K562 (cell line): ENCODE measurements around the gene ZNHIT2. TPM values are rescaled to one million over a fixed set of nuclear protein-coding genes. Genes with fewer than 3 reads are reported as not detected.

Experiments used
- ATAC-seq: fragments of 200-7000 bp; cut with Tn5 transposase; 3 replicates; pipeline ENCODE4 v1.9.1; 2020; ENCODE audit warnings: moderate library complexity
- BruUV-seq: library from RNA; stranded (reverse); fragments of 400-500 nt; replicated peaks from 2 replicates; lab custom pipeline; 2021; lab: Mats Ljungman, UMichigan
- CTCF ChIA-PET: fragments of 300-600 bp; formaldehyde crosslinking; extraction: SDS; loops from one replicate; lab custom pipeline; 2021; ENCODE audit warnings: low intra/inter-chr PET ratio; lab: Yijun Ruan, JAX
- POLR2A ChIA-PET: fragments of 300-600, 350-650 bp; sonication (Branson Sonifier 250); formaldehyde crosslinking; extraction: SDS; loops from one replicate; lab custom pipeline; 2021; ENCODE audit warnings: antibody characterized with exemption, inconsistent platforms; lab: Yijun Ruan, JAX
- DNase-seq, 4 experiments: peaks; one replicate each; pipeline versions ENCODE4 v3.0.0 to v3.0.0-alpha.2; 2011 to 2018; ENCODE audit warnings: low spot score in 3 of 4, mixed read lengths in 3 of 4; ENCODE audit errors: extremely low read depth in 1 of 4
- FAIRE-seq: peaks from 2 replicates; lab custom pipeline; 2011; peaks lifted over from hg19 to GRCh38; lab: Jason Lieb, UNC
- H2AFZ ChIP-seq: 2 replicates; pipeline ENCODE4 v1.6.0; 2011; ENCODE audit warnings: low read depth, low read length, control low read depth, inconsistent platforms
- H3K27ac ChIP-seq: fragments of 200-600 bp; 3 replicates; pipeline ENCODE4 v1.8.0; 2011; ENCODE audit warnings: low read depth, mild to moderate bottlenecking, control low read depth, inconsistent platforms, low read length, moderate library complexity, mixed read lengths; ENCODE audit errors: extremely low read depth
- H3K27me3 ChIP-seq, 2 experiments: fragments of 300-600 bp in 1 of 2; 2 replicates in 1 of 2; 3 replicates in 1 of 2; pipeline versions ENCODE4 v1.6.0 to v1.8.0; 2011; ENCODE audit warnings: inconsistent platforms in 2 of 2, low read length in 2 of 2, mild to moderate bottlenecking in 1 of 2, mixed read lengths in 1 of 2, moderate library complexity in 1 of 2; ENCODE audit not compliant: control insufficient read depth in 2 of 2, insufficient read depth in 2 of 2
- H3K36me3 ChIP-seq: fragments of 300-600 bp; 3 replicates; pipeline ENCODE4 v1.8.0; 2011; ENCODE audit warnings: mild to moderate bottlenecking, low read length, inconsistent platforms; ENCODE audit not compliant: control insufficient read depth, insufficient read depth
- H3K4me1 ChIP-seq, 2 experiments: fragments of 200-600 bp in 1 of 2; replicated peaks in 1 of 2; 2 replicates in 1 of 2; 3 replicates in 1 of 2; pipeline versions ENCODE4 v1.5.1 to v1.8.0; 2011; ENCODE audit warnings: inconsistent platforms in 2 of 2, low read length in 2 of 2, mild to moderate bottlenecking in 1 of 2, mixed read lengths in 1 of 2, moderate library complexity in 1 of 2; ENCODE audit not compliant: control insufficient read depth in 2 of 2, insufficient read depth in 2 of 2
- H3K4me2 ChIP-seq: 2 replicates; pipeline ENCODE4 v1.6.1; 2011; ENCODE audit warnings: low read length, control low read depth, inconsistent platforms, mixed read lengths; ENCODE audit not compliant: insufficient read depth
- H3K4me3 ChIP-seq: fragments of 200-600 bp; sonication (generic), shearing (Covaris generic); 2 replicates; pipeline ENCODE4 v1.5.1; 2016; ENCODE audit warnings: control low read depth, inconsistent platforms
- H3K79me2 ChIP-seq: fragments of 200-600 bp; 3 replicates; pipeline ENCODE4 v1.8.0; 2011; ENCODE audit warnings: low read length, inconsistent platforms; ENCODE audit not compliant: control insufficient read depth, insufficient read depth
- H3K9ac ChIP-seq, 2 experiments: 2 replicates each; pipeline versions ENCODE4 v1.6.0 to v1.6.1; 2011; ENCODE audit warnings: low read depth in 2 of 2, low read length in 2 of 2, control low read depth in 1 of 2, inconsistent platforms in 1 of 2, mild to moderate bottlenecking in 1 of 2, mixed read lengths in 1 of 2; ENCODE audit not compliant: insufficient read depth in 1 of 2
- H3K9me1 ChIP-seq: one replicate; pipeline ENCODE4 v1.6.0; 2011; ENCODE audit warnings: inconsistent platforms, mild to moderate bottlenecking, low read length, moderate library complexity; ENCODE audit not compliant: control insufficient read depth, insufficient read depth
- H3K9me3 ChIP-seq: replicated peaks from 2 replicates; pipeline ENCODE4 v1.5.1; 2011; ENCODE audit warnings: low read depth, low read length, inconsistent platforms; ENCODE audit not compliant: control insufficient read depth, insufficient read depth
- H4K20me1 ChIP-seq: replicated peaks from 2 replicates; pipeline ENCODE4 v1.6.1; 2011; ENCODE audit warnings: low read length, inconsistent platforms, mixed read lengths; ENCODE audit not compliant: control insufficient read depth, insufficient read depth
- EP400 ChIP-seq: fragments of 450-650 bp; IDR thresholded peaks from 2 replicates; pipeline ENCODE4 v1.6.1; 2017; ENCODE audit warnings: antibody characterized with exemption, mild to moderate bottlenecking, moderate library complexity
- ESRRB ChIP-seq: fragments of 250-450 bp; sonication (Bioruptor Pico); IDR thresholded peaks from 2 replicates; pipeline ENCODE4 v1.5.0; 2020; ENCODE audit warnings: mild to moderate bottlenecking, moderate library complexity, borderline replicate concordance
- FOXK1 ChIP-seq: sonication (generic); formaldehyde crosslinking; IDR thresholded peaks from 2 replicates; pipeline ENCODE4 v1.8.0; 2022; ENCODE audit warnings: missing genetic modification reagents, mild to moderate bottlenecking, borderline replicate concordance
- FOXK2 ChIP-seq, 2 experiments: fragments of 450-650 bp; IDR thresholded peaks in 1 of 2; conservative IDR thresholded peaks in 1 of 2; 2 replicates each; pipeline ENCODE4 v1.6.1; 2016; ENCODE audit warnings: low read depth in 2 of 2, mild to moderate bottlenecking in 1 of 2
- HDAC2 ChIP-seq: fragments of 450-650 bp; IDR thresholded peaks from 2 replicates; pipeline ENCODE4 v1.6.1; 2016; ENCODE audit warnings: mild to moderate bottlenecking
- KDM2B ChIP-seq: fragments of 250-450 bp; sonication (Bioruptor Pico); IDR thresholded peaks from 2 replicates; pipeline ENCODE4 v1.8.0; 2021; ENCODE audit warnings: mild to moderate bottlenecking, moderate library complexity
- MYBL2 ChIP-seq, 2 experiments: fragments of 450-650 bp in 1 of 2; sonication (generic) in 1 of 2; formaldehyde crosslinking in 1 of 2; IDR thresholded peaks; 2 replicates each; pipeline versions ENCODE4 v1.6.1 to v1.8.1; 2017 to 2022; ENCODE audit warnings: borderline replicate concordance in 1 of 2, inconsistent platforms in 1 of 2, low read depth in 1 of 2, mild to moderate bottlenecking in 1 of 2, missing genetic modification reagents in 1 of 2, moderate library complexity in 1 of 2
- NBN ChIP-seq: fragments of 450-650 bp; IDR thresholded peaks from 2 replicates; pipeline ENCODE4 v1.6.1; 2016; ENCODE audit warnings: low read depth, mild to moderate bottlenecking
- NCOA1 ChIP-seq: fragments of 450-650 bp; IDR thresholded peaks from 2 replicates; pipeline ENCODE4 v1.6.1; 2016; ENCODE audit warnings: low read depth
- NFRKB ChIP-seq: fragments of 450-650 bp; IDR thresholded peaks from 2 replicates; pipeline ENCODE4 v1.6.1; 2016; ENCODE audit warnings: low read depth
- POLR2A ChIP-seq: fragments of 450-650 bp; conservative IDR thresholded peaks from 2 replicates; pipeline ENCODE4 v1.6.1; 2016
- WGBS: fragments of 100-300 bp; shearing (Covaris generic); methylation state at CpG from one replicate; pipeline ENCODE4 v1.1.6; 2016; ENCODE audit warnings: low coverage, mixed read lengths; ENCODE audit not compliant: insufficient coverage; ENCODE audit errors: missing lambda C conversion rate; 5-methylcytosine and 5-hydroxymethylcytosine counted together
- in situ Hi-C: fragments of 300-500 bp; cut with MboI; formaldehyde crosslinking; loops from 4 replicates; pipeline ENCODE4 v1.15.0; 2018; ENCODE audit warnings: inconsistent platforms, mixed read lengths
- intact Hi-C: fragments of 100-400 bp; cut with micrococcal nuclease; formaldehyde crosslinking; loops from 2 replicates; pipeline ENCODE4 v1.14.2; 2022
- polyA plus RNA-seq, 8 experiments: library from polyadenylated mRNA; depleted of rRNA in 4 of 8; stranded (reverse) in 5 of 8; unstranded in 3 of 8; fragments of >200 nt; fragmentation: Nextera tagmentation in 2 of 8; fragmentation: Illumina TruSeq in 1 of 8; extraction: Ambion mirVana in 2 of 8; extraction: Trizol in 1 of 8; gene quantifications; 2 replicates each; pipeline versions ENCODE4 v1.2.1 to v1.2.3, GENCODE V29; 2011 to 2014; ENCODE audit warnings: inconsistent platforms in 1 of 8, missing spikeins in 1 of 8
- total RNA-seq, 7 experiments: library from RNA; depleted of rRNA in 6 of 7; stranded (reverse); fragments of >200 nt in 6 of 7; fragmentation: Illumina TruSeq in 2 of 7; extraction: Trizol in 2 of 7; gene quantifications; 2 replicates each; pipeline versions ENCODE4 v1.2.1 to v1.2.3, GENCODE V29; 2011 to 2021; ENCODE audit warnings: low replicate concordance in 1 of 7
- TF ChIP-seq, protein P1 (sequence below): fragments of 450-650 bp; IDR thresholded peaks from 2 replicates; pipeline ENCODE4 v1.6.1; 2016; ENCODE audit warnings: missing biosample characterization, missing genetic modification characterization
- TF ChIP-seq, protein P2 (sequence below), 2 experiments: fragments of 450-650 bp; conservative IDR thresholded peaks; 2 replicates each; pipeline ENCODE4 v1.6.1; 2017; ENCODE audit warnings: mild to moderate bottlenecking in 2 of 2, moderate library complexity in 2 of 2
- TF ChIP-seq, protein P3 (sequence below): IDR thresholded peaks from 3 replicates; pipeline ENCODE4 v1.6.1; 2011; ENCODE audit warnings: borderline replicate concordance, mild to moderate bottlenecking, moderate library complexity; ENCODE audit not compliant: insufficient read length; ENCODE audit errors: extremely low read depth
- TF ChIP-seq, protein P4 (sequence below): sonication (generic); formaldehyde crosslinking; IDR thresholded peaks from 2 replicates; pipeline ENCODE4 v1.8.0; 2022; ENCODE audit warnings: missing genetic modification reagents, mild to moderate bottlenecking, borderline replicate concordance

Gene ZNHIT2
- total and polyA plus RNA-seq, 9 of the 15 experiments (the other 6 are each of a cell fraction or from before 2014, with no cell fraction given) = 0.08 to 39.0 (median 2.5) TPM

DNA sequence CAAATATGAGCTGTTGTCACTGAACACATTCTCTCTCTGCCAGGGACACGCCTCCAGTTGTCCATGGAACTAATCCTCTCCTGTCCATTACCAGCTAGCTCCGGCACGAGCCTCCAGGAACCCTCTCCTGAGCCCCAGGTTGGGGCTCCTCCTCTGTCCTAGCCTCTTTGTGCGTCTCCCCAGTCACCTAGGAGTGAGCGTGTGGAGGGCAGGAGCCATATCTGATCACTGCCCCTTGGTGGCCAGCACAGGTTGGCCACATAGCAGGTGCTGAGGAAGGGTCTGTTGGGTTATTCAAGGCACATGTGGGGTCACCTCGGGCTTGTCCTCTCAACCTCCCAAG, 14.4 kb upstream of the ZNHIT2 start:
- no peak overlapping the region for H3K4me3 ChIP-seq
- peaks cover 21 to 49% of the 10 kb centered on the region in 2 experiments; a peak in 4 of 5 replicates for H3K4me1 ChIP-seq
- H2AFZ ChIP-seq = no peak overlapping the region
- peaks cover 41% of the 10 kb centered on the region for H3K79me2 ChIP-seq
- ChIA-PET CTCF (no interaction called here), POLR2A (interaction anchor here (1.2 to 8.4 kb wide), 5 partner anchors 11 to 284 kb away, joined by 4 to 182 read pairs (median 14); partner anchors contain the start of genes FAU, MRPL49, SPDYC and ZNHIT2)
- intact Hi-C loops = no loop called here
- no peak for FAIRE-seq
- no peaks in the 10 kb centered on the region; a peak in 1 of 5 replicates for H3K27me3 ChIP-seq
- peaks cover 9% of the 10 kb centered on the region; the same call in 1 of the 2 replicates for H4K20me1 ChIP-seq
- no peak overlapping the region for H3K4me2 ChIP-seq
- TF ChIP-seq, protein P1, sequence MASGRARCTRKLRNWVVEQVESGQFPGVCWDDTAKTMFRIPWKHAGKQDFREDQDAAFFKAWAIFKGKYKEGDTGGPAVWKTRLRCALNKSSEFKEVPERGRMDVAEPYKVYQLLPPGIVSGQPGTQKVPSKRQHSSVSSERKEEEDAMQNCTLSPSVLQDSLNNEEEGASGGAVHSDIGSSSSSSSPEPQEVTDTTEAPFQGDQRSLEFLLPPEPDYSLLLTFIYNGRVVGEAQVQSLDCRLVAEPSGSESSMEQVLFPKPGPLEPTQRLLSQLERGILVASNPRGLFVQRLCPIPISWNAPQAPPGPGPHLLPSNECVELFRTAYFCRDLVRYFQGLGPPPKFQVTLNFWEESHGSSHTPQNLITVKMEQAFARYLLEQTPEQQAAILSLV (tag) = no peak
- TF ChIP-seq MYBL2 (IDR thresholded peaks at IDR 0.05; ENCODE audit: low read depth) = no peak
- TF ChIP-seq MYBL2 (CRISPR knock-in tag; IDR thresholded peaks at IDR 0.05; ENCODE audit: borderline replicate concordance) = no peak
- no peak for TF ChIP-seq NBN
- no peak for TF ChIP-seq HDAC2
- TF ChIP-seq EP400 = no peak
- no peak for TF ChIP-seq FOXK1 (CRISPR knock-in tag)
- TF ChIP-seq KDM2B (CRISPR knock-in tag) = no peak
- no peak for TF ChIP-seq POLR2A
- no peak for TF ChIP-seq FOXK2 (conservative IDR thresholded peaks at IDR 0.05 in 1 of 2, IDR thresholded peaks at IDR 0.05 in 1 of 2; ENCODE audit: low read depth in 2 of 2)
- no peak for TF ChIP-seq ESRRB (CRISPR knock-in tag)
- TF ChIP-seq, protein P2, sequence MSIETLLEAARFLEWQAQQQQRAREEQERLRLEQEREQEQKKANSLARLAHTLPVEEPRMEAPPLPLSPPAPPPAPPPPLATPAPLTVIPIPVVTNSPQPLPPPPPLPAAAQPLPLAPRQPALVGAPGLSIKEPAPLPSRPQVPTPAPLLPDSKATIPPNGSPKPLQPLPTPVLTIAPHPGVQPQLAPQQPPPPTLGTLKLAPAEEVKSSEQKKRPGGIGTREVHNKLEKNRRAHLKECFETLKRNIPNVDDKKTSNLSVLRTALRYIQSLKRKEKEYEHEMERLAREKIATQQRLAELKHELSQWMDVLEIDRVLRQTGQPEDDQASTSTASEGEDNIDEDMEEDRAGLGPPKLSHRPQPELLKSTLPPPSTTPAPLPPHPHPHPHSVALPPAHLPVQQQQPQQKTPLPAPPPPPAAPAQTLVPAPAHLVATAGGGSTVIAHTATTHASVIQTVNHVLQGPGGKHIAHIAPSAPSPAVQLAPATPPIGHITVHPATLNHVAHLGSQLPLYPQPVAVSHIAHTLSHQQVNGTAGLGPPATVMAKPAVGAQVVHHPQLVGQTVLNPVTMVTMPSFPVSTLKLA (conservative IDR thresholded peaks at IDR 0.05) = no peak
- TF ChIP-seq NFRKB = no peak
- TF ChIP-seq, protein P3, sequence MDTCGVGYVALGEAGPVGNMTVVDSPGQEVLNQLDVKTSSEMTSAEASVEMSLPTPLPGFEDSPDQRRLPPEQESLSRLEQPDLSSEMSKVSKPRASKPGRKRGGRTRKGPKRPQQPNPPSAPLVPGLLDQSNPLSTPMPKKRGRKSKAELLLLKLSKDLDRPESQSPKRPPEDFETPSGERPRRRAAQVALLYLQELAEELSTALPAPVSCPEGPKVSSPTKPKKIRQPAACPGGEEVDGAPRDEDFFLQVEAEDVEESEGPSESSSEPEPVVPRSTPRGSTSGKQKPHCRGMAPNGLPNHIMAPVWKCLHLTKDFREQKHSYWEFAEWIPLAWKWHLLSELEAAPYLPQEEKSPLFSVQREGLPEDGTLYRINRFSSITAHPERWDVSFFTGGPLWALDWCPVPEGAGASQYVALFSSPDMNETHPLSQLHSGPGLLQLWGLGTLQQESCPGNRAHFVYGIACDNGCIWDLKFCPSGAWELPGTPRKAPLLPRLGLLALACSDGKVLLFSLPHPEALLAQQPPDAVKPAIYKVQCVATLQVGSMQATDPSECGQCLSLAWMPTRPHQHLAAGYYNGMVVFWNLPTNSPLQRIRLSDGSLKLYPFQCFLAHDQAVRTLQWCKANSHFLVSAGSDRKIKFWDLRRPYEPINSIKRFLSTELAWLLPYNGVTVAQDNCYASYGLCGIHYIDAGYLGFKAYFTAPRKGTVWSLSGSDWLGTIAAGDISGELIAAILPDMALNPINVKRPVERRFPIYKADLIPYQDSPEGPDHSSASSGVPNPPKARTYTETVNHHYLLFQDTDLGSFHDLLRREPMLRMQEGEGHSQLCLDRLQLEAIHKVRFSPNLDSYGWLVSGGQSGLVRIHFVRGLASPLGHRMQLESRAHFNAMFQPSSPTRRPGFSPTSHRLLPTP = no peak
- TF ChIP-seq, protein P4, sequence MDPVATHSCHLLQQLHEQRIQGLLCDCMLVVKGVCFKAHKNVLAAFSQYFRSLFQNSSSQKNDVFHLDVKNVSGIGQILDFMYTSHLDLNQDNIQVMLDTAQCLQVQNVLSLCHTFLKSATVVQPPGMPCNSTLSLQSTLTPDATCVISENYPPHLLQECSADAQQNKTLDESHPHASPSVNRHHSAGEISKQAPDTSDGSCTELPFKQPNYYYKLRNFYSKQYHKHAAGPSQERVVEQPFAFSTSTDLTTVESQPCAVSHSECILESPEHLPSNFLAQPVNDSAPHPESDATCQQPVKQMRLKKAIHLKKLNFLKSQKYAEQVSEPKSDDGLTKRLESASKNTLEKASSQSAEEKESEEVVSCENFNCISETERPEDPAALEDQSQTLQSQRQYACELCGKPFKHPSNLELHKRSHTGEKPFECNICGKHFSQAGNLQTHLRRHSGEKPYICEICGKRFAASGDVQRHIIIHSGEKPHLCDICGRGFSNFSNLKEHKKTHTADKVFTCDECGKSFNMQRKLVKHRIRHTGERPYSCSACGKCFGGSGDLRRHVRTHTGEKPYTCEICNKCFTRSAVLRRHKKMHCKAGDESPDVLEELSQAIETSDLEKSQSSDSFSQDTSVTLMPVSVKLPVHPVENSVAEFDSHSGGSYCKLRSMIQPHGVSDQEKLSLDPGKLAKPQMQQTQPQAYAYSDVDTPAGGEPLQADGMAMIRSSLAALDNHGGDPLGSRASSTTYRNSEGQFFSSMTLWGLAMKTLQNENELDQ (CRISPR knock-in tag) = no peak
- TF ChIP-seq NCOA1 = no peak
- in situ Hi-C loops = no loop called here
- 85% methylated on average over 6 of the region's 6 CpGs for WGBS
- H3K9me1 ChIP-seq = peaks cover 4% of the 10 kb centered on the region
- peaks cover 61% of the 10 kb centered on the region for H3K36me3 ChIP-seq
- H3K9me3 ChIP-seq = no peaks in the 10 kb centered on the region
- no peak overlapping the region; the same call in 2 of the 3 replicates for H3K27ac ChIP-seq
- DNase-seq = no peak
- peak overlapping the region in 1 of 2 experiments; percentile 99; a peak in 2 of 4 replicates for H3K9ac ChIP-seq
- no TSS peak for BruUV-seq
- ATAC-seq = no peak
